Fibroblast of villous mesenchyme (primary cell): ENCODE measurements around the gene CRHR1. TPM values are rescaled to one million over a fixed set of nuclear protein-coding genes. Genes with fewer than 3 reads are reported as not detected.

ENCODE experiments used
- DNase-seq: peaks from one replicate; pipeline ENCODE4 v3.0.0-alpha.2; 2010; ENCODE audit warnings: low read depth
- H3K4me3 ChIP-seq: 2 replicates; pipeline ENCODE4 v1.5.1; 2011; ENCODE audit warnings: low read depth, mild to moderate bottlenecking, low read length
- total RNA-seq: library from RNA; depleted of rRNA; stranded (reverse); fragments of >200 nt; gene quantifications from 2 replicates; pipeline ENCODE4 v1.2.3, GENCODE V29; 2012
- TF ChIP-seq, protein P1 (sequence below): IDR thresholded peaks from 2 replicates; pipeline ENCODE4 v1.5.1; 2012; ENCODE audit warnings: low read depth, mild to moderate bottlenecking, low read length; ENCODE audit not compliant: insufficient read depth

CRHR1 gene
- total RNA-seq, 1 donor: not detected

DNA sequence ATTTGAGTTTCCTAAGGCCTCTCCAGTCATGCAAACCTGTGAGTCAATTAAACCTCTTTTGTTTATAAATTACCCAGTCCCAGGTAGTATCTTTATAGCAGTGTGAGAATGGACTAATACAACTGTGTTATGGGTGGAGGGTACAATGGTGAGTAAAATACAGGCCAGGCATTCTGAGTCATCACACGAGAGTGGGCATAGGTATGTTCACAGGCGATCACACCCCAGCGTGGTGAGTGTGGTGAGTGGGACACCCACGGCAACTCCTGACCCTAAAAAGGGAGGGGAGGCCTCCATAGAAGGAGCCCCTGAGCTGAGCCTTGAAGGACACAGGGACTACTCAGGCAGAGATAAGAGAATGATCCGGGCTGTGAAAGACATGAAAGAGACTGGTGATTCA, 87.6 kb downstream of the CRHR1 start:
- DNase-seq: no peak
- no peak overlapping the region for H3K4me3 ChIP-seq
- TF ChIP-seq, protein P1, sequence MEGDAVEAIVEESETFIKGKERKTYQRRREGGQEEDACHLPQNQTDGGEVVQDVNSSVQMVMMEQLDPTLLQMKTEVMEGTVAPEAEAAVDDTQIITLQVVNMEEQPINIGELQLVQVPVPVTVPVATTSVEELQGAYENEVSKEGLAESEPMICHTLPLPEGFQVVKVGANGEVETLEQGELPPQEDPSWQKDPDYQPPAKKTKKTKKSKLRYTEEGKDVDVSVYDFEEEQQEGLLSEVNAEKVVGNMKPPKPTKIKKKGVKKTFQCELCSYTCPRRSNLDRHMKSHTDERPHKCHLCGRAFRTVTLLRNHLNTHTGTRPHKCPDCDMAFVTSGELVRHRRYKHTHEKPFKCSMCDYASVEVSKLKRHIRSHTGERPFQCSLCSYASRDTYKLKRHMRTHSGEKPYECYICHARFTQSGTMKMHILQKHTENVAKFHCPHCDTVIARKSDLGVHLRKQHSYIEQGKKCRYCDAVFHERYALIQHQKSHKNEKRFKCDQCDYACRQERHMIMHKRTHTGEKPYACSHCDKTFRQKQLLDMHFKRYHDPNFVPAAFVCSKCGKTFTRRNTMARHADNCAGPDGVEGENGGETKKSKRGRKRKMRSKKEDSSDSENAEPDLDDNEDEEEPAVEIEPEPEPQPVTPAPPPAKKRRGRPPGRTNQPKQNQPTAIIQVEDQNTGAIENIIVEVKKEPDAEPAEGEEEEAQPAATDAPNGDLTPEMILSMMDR: no peak

DNA sequence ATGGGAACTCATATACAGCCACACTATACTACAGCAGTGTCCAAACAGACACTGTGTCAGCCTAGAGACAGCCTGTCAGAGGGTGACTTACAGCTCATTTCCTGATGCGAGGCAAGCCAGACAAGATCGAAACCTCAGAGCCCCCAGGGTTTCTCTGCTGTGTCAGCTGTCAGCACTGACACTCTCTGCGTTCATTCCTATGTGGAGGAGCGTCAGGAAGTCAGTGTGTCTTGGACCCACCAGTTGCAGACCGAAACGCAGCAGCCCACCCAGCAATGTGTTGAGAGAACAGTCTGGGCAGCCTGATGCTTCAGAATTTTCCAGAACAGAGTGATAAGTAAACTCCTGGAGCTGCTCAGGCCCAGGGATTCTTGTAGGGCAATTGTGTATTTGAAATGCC, 89.6 kb downstream of the CRHR1 start:
- TF ChIP-seq, protein P1: no peak
- no peak for DNase-seq

DNA sequence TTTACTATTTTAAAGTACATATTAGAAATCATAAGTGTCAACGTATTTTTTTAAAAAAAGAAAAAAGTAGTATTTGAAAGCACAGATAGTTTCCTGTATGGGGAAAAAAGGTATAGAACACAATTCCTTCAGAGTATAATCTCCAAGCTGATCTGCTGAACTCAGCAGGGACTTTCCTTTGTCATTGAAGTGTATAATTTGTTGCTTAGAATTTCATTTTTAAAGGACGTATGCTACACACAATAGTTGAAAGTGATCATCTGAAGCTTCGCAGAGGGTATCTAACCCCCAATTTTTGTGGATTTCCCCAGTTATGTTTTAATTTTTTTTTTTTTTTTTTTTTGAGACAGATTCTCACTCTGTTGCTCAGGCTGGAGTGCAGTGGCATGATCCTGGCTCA, 90.0 kb downstream of the CRHR1 start:
- no peak for DNase-seq
- no peak overlapping the region for H3K4me3 ChIP-seq
- TF ChIP-seq, protein P1: no peak

More for the DNA sequence above, 89.6 kb downstream of the CRHR1 start:
- H3K4me3 ChIP-seq: no peak overlapping the region

DNA sequence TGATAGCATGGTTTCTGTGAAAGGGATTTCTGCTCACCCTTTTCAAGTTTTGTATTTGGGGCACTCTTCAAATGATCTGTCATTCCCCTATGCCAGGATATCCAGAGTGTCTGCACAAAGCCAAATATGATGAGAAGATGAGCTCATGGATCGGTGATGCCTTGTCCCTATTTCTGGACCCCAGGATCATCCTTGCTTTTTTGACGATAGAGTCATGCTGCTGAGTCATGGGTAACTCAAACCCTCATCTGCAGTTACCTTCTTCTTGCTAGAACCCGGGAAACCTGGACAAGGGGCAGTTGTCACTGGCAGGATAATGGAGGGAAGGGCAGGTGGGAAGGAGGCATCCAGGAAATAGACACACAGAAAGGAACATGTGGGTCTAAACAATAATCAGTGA, 92.4 kb downstream of the CRHR1 start:
- H3K4me3 ChIP-seq: no peak overlapping the region
- no peak for DNase-seq
- TF ChIP-seq, protein P1: no peak

DNA sequence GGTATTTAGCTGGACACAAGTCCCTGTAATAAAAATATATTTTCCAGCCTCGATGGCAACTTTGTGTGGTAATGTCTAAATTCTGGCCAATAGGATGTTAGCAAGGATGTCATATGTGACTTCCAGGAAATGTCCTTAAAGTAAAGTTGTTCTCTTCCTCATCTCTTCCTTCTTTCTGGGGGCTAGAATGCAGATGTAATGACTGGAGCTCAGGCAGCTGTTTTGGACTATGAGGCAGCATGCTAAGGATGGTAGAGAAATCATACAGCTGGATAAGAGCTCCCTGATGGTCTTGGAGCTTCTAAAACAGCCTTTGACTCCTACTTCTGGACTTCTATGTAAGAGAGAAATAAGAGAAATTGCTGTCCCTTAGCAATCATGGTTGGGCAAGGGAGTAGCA, 93.3 kb downstream of the CRHR1 start:
- TF ChIP-seq, protein P1: no peak
- DNase-seq: no peak
- no peak overlapping the region for H3K4me3 ChIP-seq

DNA sequence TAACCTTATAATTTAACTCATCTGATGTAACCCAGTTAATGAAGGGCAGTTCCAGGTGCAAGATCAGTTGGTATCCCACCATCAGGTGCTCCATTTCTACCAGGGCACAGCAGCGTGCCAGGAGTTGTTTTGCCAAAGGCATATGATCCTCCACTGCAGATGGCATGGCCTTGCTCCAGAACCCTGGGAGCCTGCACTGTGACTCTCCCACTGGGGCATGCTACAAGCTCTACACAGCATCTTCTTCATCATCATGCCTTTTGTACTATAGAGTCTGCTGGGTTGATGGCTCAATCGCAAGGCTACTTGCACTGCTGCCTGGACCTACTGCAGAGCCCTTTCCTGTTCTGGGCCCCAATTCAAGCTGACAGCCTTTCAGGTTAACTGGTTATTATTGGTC, 98.9 kb downstream of the CRHR1 start:
- TF ChIP-seq, protein P1: no peak
- H3K4me3 ChIP-seq: no peak overlapping the region
- no peak for DNase-seq

Other genes with a start within 250 kb of the CRHR1 start
- not detected in 2 replicates for gene SPPL2C, start 60.6 kb downstream of the CRHR1 start, total RNA-seq
- gene MAPT, start 110.2 kb downstream of the CRHR1 start, total RNA-seq: under 0.01 TPM in 1 of 2 replicates, not detected in the other
- gene STH, start 214.9 kb downstream of the CRHR1 start, total RNA-seq: not detected in 2 replicates